PC-3 (cell line): ENCODE measurements around the gene ALDH2. TPM values are rescaled to one million over a fixed set of nuclear protein-coding genes. Genes with fewer than 3 reads are reported as not detected.
A peak's percentile ranks its signal among the peaks of the same experiment; 100 is the strongest.
"Not testable (repeated sequence)": the region's sequence is repeated elsewhere in the genome, so short reads cannot be mapped to it uniquely, and the experiment has no call there.

Experiments
- ATAC-seq: fragments of 200-7000 bp; cut with Tn5 transposase; 2 replicates; pipeline ENCODE4 v1.9.1; 2020; ENCODE audit warnings: mild to moderate bottlenecking, moderate library complexity
- BruUV-seq: library from RNA; stranded (reverse); fragments of 400-500 nt; replicated peaks from 2 replicates; lab custom pipeline; 2021; lab: Mats Ljungman, UMichigan
- CTCF ChIA-PET: fragments of 300-600 bp; sonication (Branson Sonifier 250); formaldehyde crosslinking; loops from one replicate; lab custom pipeline; 2022; ENCODE audit warnings: antibody characterized with exemption; lab: Charles Lee
- POLR2A ChIA-PET: fragments of 300-600 bp; sonication (Branson Sonifier 250); formaldehyde crosslinking; loops from one replicate; lab custom pipeline; 2022; ENCODE audit warnings: antibody characterized with exemption; ENCODE audit not compliant: unreplicated experiment; lab: Charles Lee
- DNase-seq: peaks from one replicate; pipeline ENCODE4 v3.0.0-alpha.2; 2015
- H2AFZ ChIP-seq: fragments of 300-600 bp; sonication (generic); 2 replicates; pipeline ENCODE4 v1.6.0; 2016; ENCODE audit warnings: antibody characterized with exemption, low read length
- H3F3A ChIP-seq: fragments of 300-600 bp; sonication (generic); one replicate; pipeline ENCODE4 v1.6.0; 2017; ENCODE audit warnings: antibody characterized with exemption, low read length, control low read depth, mild to moderate bottlenecking; ENCODE audit not compliant: unreplicated experiment
- H3K27ac ChIP-seq: fragments of 300-600 bp; sonication (generic); 2 replicates; pipeline ENCODE4 v1.5.1; 2016; ENCODE audit warnings: mild to moderate bottlenecking, low read length
- H3K27me3 ChIP-seq: fragments of 300-600 bp; sonication (generic); 2 replicates; pipeline ENCODE4 v1.6.1; 2016; ENCODE audit warnings: low read length, mixed read lengths
- H3K36me3 ChIP-seq: fragments of 300-600 bp; sonication (generic); 2 replicates; pipeline ENCODE4 v1.6.1; 2016; ENCODE audit warnings: low read depth, mixed run types, low read length, mixed read lengths
- H3K4me1 ChIP-seq: fragments of 300-600 bp; sonication (generic); 2 replicates; pipeline ENCODE4 v1.5.1; 2016; ENCODE audit warnings: low read length; ENCODE audit not compliant: insufficient read depth
- H3K4me2 ChIP-seq: fragments of 300-600 bp; sonication (generic); 2 replicates; pipeline ENCODE4 v1.6.0; 2016; ENCODE audit warnings: low read length
- H3K4me3 ChIP-seq: fragments of 300-600 bp; sonication (generic); 2 replicates; pipeline ENCODE4 v1.5.1; 2016; ENCODE audit warnings: mild to moderate bottlenecking, low read length, mixed read lengths
- H3K79me2 ChIP-seq: fragments of 300-600 bp; sonication (generic); 2 replicates; pipeline ENCODE4 v1.6.1; 2017; ENCODE audit warnings: low read length, mixed read lengths
- H3K9ac ChIP-seq: fragments of 300-600 bp; sonication (generic); 2 replicates; pipeline ENCODE4 v1.6.0; 2016; ENCODE audit warnings: mild to moderate bottlenecking, low read length
- H3K9me2 ChIP-seq: fragments of 300-600 bp; sonication (generic); replicated peaks from 2 replicates; pipeline ENCODE4 v1.6.1; 2016; ENCODE audit warnings: mixed run types, low read length, mixed read lengths
- H3K9me3 ChIP-seq: fragments of 300-600 bp; sonication (generic); 2 replicates; pipeline ENCODE4 v1.6.1; 2016; ENCODE audit warnings: low read length, mixed read lengths
- H4K20me1 ChIP-seq: fragments of 300-600 bp; sonication (generic); 2 replicates; pipeline ENCODE4 v1.6.1; 2016; ENCODE audit warnings: low read length, mixed read lengths
- EZH2 ChIP-seq: fragments of 300-600 bp; sonication (generic); IDR thresholded peaks from one replicate; pipeline ENCODE4 v1.6.1; 2017; ENCODE audit warnings: antibody characterized with exemption, mild to moderate bottlenecking, low read length; ENCODE audit not compliant: unreplicated experiment
- EZH2phosphoT487 ChIP-seq: fragments of 300-600 bp; sonication (generic); IDR thresholded peaks from 2 replicates; pipeline ENCODE4 v1.6.1; 2018; ENCODE audit warnings: mild to moderate bottlenecking, antibody characterized with exemption, low read length, borderline replicate concordance
- intact Hi-C: fragments of 100-400 bp; cut with micrococcal nuclease; formaldehyde crosslinking; loops from 2 replicates; pipeline ENCODE4 v1.9.0; 2023
- total RNA-seq: library from RNA; depleted of rRNA; stranded (reverse); fragments of >200 nt; gene quantifications from 2 replicates; pipeline ENCODE4 v1.2.3, GENCODE V29; 2014
- TF ChIP-seq, protein P1 (sequence below): fragments of 300-600 bp; sonication (generic); conservative IDR thresholded peaks from 2 replicates; pipeline ENCODE4 v1.5.1; 2017; ENCODE audit warnings: antibody characterized with exemption, low read depth, mild to moderate bottlenecking, low read length

The ALDH2 gene
- total RNA-seq, 1 experiment from 2014 or later: 2.0 TPM

DNA sequence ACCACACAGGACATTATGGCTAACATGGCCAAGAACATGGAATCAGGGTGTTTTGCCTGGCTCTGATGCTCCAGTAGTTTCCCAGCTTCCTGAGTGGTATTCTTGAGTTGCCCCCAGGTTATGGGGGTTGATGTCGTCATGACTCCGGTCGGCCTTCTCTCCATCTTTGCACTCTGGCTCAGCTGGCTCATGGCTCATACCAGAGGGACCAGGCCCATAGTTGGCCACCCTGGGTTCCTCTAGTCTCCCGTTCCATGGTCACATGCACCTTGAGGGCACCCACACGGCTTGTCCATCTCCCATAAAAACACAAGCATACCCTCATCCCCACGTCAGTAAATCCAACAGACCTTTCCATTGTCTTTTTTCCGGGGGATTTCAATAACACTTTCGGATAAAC is 51.6 kb downstream of the ALDH2 start:
- Histone ChIP-seq H3K27me3 (0 out of 2 replicates have a peak, but pooled peaks cover 9% of the 10 kb centered on the region), H4K20me1 (no peaks in the 10 kb centered on the region), H3K4me2 (no peak overlapping the region), H3K4me3 (no peak overlapping the region), H2AFZ (no peak overlapping the region), H3K9me2 (no peaks in the 10 kb centered on the region), H3K9ac (no peak overlapping the region), H3K4me1 (peaks cover 13% of the 10 kb centered on the region), H3K79me2 (no peaks in the 10 kb centered on the region), H3K36me3 (no peaks in the 10 kb centered on the region), H3K9me3 (no peaks in the 10 kb centered on the region), H3F3A (no peaks in the 10 kb centered on the region), H3K27ac (no peak overlapping the region)
- no TSS peak for BruUV-seq
- intact Hi-C loops: no loop called here
- no peak for DNase-seq
- ATAC-seq: no peak
- POLR2A ChIA-PET: no interaction called here
- CTCF ChIA-PET: no interaction called here
- TF ChIP-seq EZH2phosphoT487 (no peak), EZH2 (no peak)
- TF ChIP-seq, protein P1, sequence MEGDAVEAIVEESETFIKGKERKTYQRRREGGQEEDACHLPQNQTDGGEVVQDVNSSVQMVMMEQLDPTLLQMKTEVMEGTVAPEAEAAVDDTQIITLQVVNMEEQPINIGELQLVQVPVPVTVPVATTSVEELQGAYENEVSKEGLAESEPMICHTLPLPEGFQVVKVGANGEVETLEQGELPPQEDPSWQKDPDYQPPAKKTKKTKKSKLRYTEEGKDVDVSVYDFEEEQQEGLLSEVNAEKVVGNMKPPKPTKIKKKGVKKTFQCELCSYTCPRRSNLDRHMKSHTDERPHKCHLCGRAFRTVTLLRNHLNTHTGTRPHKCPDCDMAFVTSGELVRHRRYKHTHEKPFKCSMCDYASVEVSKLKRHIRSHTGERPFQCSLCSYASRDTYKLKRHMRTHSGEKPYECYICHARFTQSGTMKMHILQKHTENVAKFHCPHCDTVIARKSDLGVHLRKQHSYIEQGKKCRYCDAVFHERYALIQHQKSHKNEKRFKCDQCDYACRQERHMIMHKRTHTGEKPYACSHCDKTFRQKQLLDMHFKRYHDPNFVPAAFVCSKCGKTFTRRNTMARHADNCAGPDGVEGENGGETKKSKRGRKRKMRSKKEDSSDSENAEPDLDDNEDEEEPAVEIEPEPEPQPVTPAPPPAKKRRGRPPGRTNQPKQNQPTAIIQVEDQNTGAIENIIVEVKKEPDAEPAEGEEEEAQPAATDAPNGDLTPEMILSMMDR: no peak

DNA sequence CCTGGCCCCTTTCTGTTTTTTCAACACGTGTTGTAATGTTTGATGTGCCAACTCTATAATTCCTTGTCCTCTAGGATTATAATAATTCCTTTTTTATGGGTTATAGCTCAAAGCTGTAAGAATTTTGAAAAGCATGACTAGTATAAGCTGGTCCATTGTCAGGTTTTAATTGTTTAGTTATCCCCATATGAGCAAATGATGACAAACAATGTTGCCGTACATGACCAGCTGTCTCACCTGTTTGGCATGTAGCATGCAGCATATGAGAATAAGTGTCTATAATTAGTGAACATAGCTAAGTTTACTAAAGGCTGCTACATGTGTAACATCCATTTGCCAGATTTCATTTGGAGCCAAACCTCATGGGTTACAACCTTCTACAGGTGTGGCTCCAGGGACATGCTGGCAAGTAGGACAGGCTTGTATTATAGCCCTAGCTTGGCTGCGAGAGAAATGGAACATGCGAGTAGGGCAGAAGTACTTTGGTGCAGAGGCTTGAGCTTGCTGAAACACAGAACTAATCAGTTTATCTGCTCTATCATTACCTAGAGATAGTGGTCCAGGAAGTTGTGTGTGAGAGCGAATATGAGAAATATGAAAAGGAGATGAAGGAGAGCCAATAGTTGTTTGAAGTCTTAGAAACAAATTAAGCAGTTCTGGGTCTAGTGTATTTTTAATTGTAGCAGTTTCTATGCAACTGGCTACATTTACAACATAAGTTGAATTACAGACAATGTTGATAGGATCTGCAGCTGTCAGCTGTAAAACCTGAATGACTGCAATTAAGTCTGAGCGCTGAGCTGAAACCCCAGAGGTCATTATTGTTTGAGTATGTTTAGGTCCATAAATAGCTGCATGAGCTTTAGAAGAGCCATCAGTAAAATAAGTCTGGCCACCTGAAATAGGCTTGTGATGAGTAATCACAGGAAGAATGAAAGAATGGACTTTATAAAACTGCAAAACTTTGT is 52.7 kb downstream of the ALDH2 start:
- ATAC-seq: peak; percentile 65
- DNase-seq: peak; percentile 56

DNA sequence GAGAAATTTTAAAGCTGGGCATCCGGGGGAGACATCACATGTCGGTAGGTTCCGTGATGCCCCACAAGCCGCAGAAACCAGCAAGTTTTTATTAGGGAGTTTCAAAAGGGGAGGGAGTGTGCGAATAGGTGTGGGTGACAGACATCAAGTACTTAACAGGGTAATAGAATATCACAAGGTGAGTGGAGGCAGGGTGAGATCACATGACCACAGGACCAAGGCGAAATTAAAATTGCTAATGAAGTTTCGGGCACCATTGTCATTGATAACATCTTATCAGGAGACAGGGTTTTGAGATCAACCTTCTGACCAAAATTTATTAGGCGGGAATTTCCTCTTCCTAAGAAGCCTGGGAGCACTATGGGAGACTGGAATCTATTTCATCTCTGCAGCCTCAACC is 54.1 kb downstream of the ALDH2 start:
- BruUV-seq, H3K9me3 ChIP-seq, POLR2A ChIA-PET, ATAC-seq, H4K20me1 ChIP-seq, CTCF ChIA-PET, H3K27me3 ChIP-seq, H3K27ac ChIP-seq, H3K79me2 ChIP-seq, DNase-seq, H3F3A ChIP-seq, H3K4me3 ChIP-seq, H3K36me3 ChIP-seq, intact Hi-C loops, H2AFZ ChIP-seq, H3K9me2 ChIP-seq, H3K4me2 ChIP-seq, H3K9ac ChIP-seq: not testable (repeated sequence)
- peaks cover 13% of the 10 kb centered on the region for H3K4me1 ChIP-seq

More for the DNA sequence above, 52.7 kb downstream of the ALDH2 start:
- BruUV-seq: no TSS peak
- Histone ChIP-seq H3K9ac (no peak overlapping the region), H3K4me3 (no peak overlapping the region), H2AFZ (no peak overlapping the region), H3K9me3 (no peaks in the 10 kb centered on the region), H3K4me2 (peak overlapping the region; percentile 38; the same call in 1 of the 2 replicates), H3K4me1 (peaks cover 13% of the 10 kb centered on the region), H4K20me1 (no peaks in the 10 kb centered on the region), H3K79me2 (no peaks in the 10 kb centered on the region), H3K27me3 (0 out of 2 replicates have a peak, but pooled peaks cover 9% of the 10 kb centered on the region), H3K36me3 (no peaks in the 10 kb centered on the region), H3F3A (no peaks in the 10 kb centered on the region), H3K9me2 (no peaks in the 10 kb centered on the region), H3K27ac (no peak overlapping the region)
- POLR2A ChIA-PET: interaction anchor here (0.7 to 0.8 kb wide), 2 partner anchors 22 to 184 kb away, joined by 3 read pairs; partner anchors contain the start of gene MAPKAPK5
- no peak for TF ChIP-seq EZH2
- TF ChIP-seq, protein P1: no peak
- no peak for TF ChIP-seq EZH2phosphoT487
- CTCF ChIA-PET: interaction anchor here (0.6 kb wide), 1 partner anchor 125 kb away, joined by 8 read pairs; no protein-coding TSS in a partner anchor
- intact Hi-C loops: no loop called here
